GM12878 (cell line): ENCODE data around the gene LPCAT4. TPM values are rescaled to one million over a fixed set of nuclear protein-coding genes. Genes with fewer than 3 reads are reported as not detected.
A peak's percentile ranks its signal among the peaks of the same experiment; 100 is the strongest.

Experiments
- ATF2 ChIP-seq: IDR thresholded peaks from 2 replicates; pipeline ENCODE4 v1.6.1; 2012; ENCODE audit warnings: low read length, inconsistent platforms
- BHLHE40 ChIP-seq, 2 experiments: fragments of 450-650 bp in 1 of 2; IDR thresholded peaks; 2 replicates each; pipeline ENCODE4 v1.6.1; 2011 to 2017; ENCODE audit warnings: low read depth in 2 of 2, borderline replicate concordance in 1 of 2, improper control_type of control experiment in 1 of 2, low read length in 1 of 2, mild to moderate bottlenecking in 1 of 2
- CBX5 ChIP-seq: sonication (generic); IDR thresholded peaks from 2 replicates; pipeline ENCODE4 v1.6.1; 2016; ENCODE audit warnings: low read depth, moderate library complexity, mild to moderate bottlenecking, inconsistent platforms
- CEBPB ChIP-seq, 2 experiments: fragments of 150-350 bp in 1 of 2; IDR thresholded peaks; 2 replicates each; pipeline ENCODE4 v1.6.1; 2012 to 2014; ENCODE audit warnings: low read depth in 2 of 2, low read length in 2 of 2, borderline replicate concordance in 1 of 2, inconsistent platforms in 1 of 2
- CREB1 ChIP-seq: IDR thresholded peaks from 2 replicates; pipeline ENCODE4 v1.6.1; 2012; ENCODE audit warnings: low read depth, mild to moderate bottlenecking, inconsistent platforms
- CREM ChIP-seq: IDR thresholded peaks from 2 replicates; pipeline ENCODE4 v1.6.1; 2014; ENCODE audit warnings: antibody characterized with exemption, low read depth
- EED ChIP-seq: sonication (generic); IDR thresholded peaks from 2 replicates; pipeline ENCODE4 v1.6.1; 2016; ENCODE audit warnings: antibody characterized with exemption, low read depth
- EGR1 ChIP-seq, 2 experiments: IDR thresholded peaks; 1 replicate in 1 of 2; 2 replicates in 1 of 2; pipeline ENCODE4 v1.6.1; 2011 to 2012; ENCODE audit warnings: low read depth in 2 of 2, low read length in 2 of 2, borderline replicate concordance in 1 of 2, mild to moderate bottlenecking in 1 of 2, moderate library complexity in 1 of 2
- ESRRA ChIP-seq: IDR thresholded peaks from 2 replicates; pipeline ENCODE4 v1.6.1; 2012; ENCODE audit warnings: mild to moderate bottlenecking, low read length, improper control_type of control experiment
- ETV6 ChIP-seq, 2 experiments: fragments of 450-650 bp in 1 of 2; IDR thresholded peaks in 1 of 2; conservative IDR thresholded peaks in 1 of 2; 2 replicates each; pipeline ENCODE4 v1.6.1; 2014; ENCODE audit warnings: antibody characterized with exemption in 1 of 2, borderline replicate concordance in 1 of 2, low read depth in 1 of 2, mild to moderate bottlenecking in 1 of 2, moderate library complexity in 1 of 2
- FOXM1 ChIP-seq: IDR thresholded peaks from 2 replicates; pipeline ENCODE4 v1.6.1; 2012; ENCODE audit warnings: low read depth, mild to moderate bottlenecking, inconsistent platforms, low read length, moderate library complexity
- GABPA ChIP-seq: IDR thresholded peaks from 2 replicates; pipeline ENCODE4 v1.6.1; 2014; ENCODE audit warnings: antibody characterized with exemption, low read depth, mild to moderate bottlenecking, inconsistent platforms
- IKZF1 ChIP-seq: fragments of 450-650 bp; conservative IDR thresholded peaks from 2 replicates; pipeline ENCODE4 v1.6.1; 2017; ENCODE audit warnings: antibody characterized with exemption, mild to moderate bottlenecking
- IKZF2 ChIP-seq, 2 experiments: fragments of 450-650 bp; IDR thresholded peaks; 2 replicates each; pipeline ENCODE4 v1.6.1; 2017; ENCODE audit warnings: mild to moderate bottlenecking in 2 of 2, moderate library complexity in 2 of 2
- JUNB ChIP-seq: IDR thresholded peaks from 2 replicates; pipeline ENCODE4 v1.6.1; 2016; ENCODE audit warnings: antibody characterized with exemption, mild to moderate bottlenecking
- JUND ChIP-seq: IDR thresholded peaks from 2 replicates; pipeline ENCODE4 v1.6.1; 2012; ENCODE audit warnings: low read depth, mild to moderate bottlenecking, low read length, improper control_type of control experiment, moderate library complexity
- MEF2A ChIP-seq: IDR thresholded peaks from 2 replicates; pipeline ENCODE4 v1.6.1; 2011; ENCODE audit warnings: low read depth, mild to moderate bottlenecking, low read length, moderate library complexity; ENCODE audit not compliant: insufficient read depth
- MTA2 ChIP-seq: fragments of 450-650 bp; IDR thresholded peaks from 2 replicates; pipeline ENCODE4 v1.6.1; 2016; ENCODE audit warnings: low read depth, mild to moderate bottlenecking, moderate library complexity
- MTA3 ChIP-seq: IDR thresholded peaks from 2 replicates; pipeline ENCODE4 v1.6.1; 2012; ENCODE audit warnings: low read length, inconsistent platforms, borderline replicate concordance
- NFIC ChIP-seq: IDR thresholded peaks from 2 replicates; pipeline ENCODE4 v1.6.1; 2012; ENCODE audit warnings: low read depth, mild to moderate bottlenecking, inconsistent platforms, low read length, moderate library complexity
- NR2C2 ChIP-seq: IDR thresholded peaks from 2 replicates; pipeline ENCODE4 v1.6.1; 2011; ENCODE audit warnings: borderline replicate concordance, low read depth; ENCODE audit not compliant: control insufficient read depth, insufficient read length
- RUNX3 ChIP-seq: IDR thresholded peaks from 2 replicates; pipeline ENCODE4 v1.6.1; 2012; ENCODE audit warnings: low read length, inconsistent platforms
- SKIL ChIP-seq: fragments of 450-650 bp; IDR thresholded peaks from 2 replicates; pipeline ENCODE4 v1.6.1; 2017; ENCODE audit warnings: mild to moderate bottlenecking, low read depth, inconsistent platforms; ENCODE audit not compliant: poor library complexity, severe bottlenecking
- TARDBP ChIP-seq: IDR thresholded peaks from 2 replicates; pipeline ENCODE4 v1.6.1; 2016; ENCODE audit warnings: borderline replicate concordance
- TCF12 ChIP-seq: IDR thresholded peaks from 2 replicates; pipeline ENCODE4 v1.6.1; 2011; ENCODE audit warnings: low read depth, mild to moderate bottlenecking, low read length
- TCF7 ChIP-seq: IDR thresholded peaks from 2 replicates; pipeline ENCODE4 v1.6.1; 2014; ENCODE audit warnings: antibody characterized with exemption, borderline replicate concordance
- YBX1 ChIP-seq: fragments of 450-650 bp; IDR thresholded peaks from 2 replicates; pipeline ENCODE4 v1.6.1; 2016; ENCODE audit warnings: antibody characterized with exemption
- ZBED1 ChIP-seq: IDR thresholded peaks from 2 replicates; pipeline ENCODE4 v1.6.1; 2016; ENCODE audit warnings: borderline replicate concordance
- polyA plus RNA-seq, 11 experiments: library from polyadenylated mRNA; depleted of rRNA in 4 of 11; unstranded in 6 of 11; stranded (reverse) in 5 of 11; fragments of >200 nt; fragmentation: Nextera tagmentation in 4 of 11; fragmentation: Illumina TruSeq in 1 of 11; extraction: Ambion mirVana in 4 of 11; extraction: Trizol in 1 of 11; gene quantifications; 1 replicate in 1 of 11; 2 replicates in 10 of 11; pipeline versions ENCODE4 v1.2.1 to v1.2.3, GENCODE V29; 2011 to 2016; ENCODE audit warnings: inconsistent platforms in 2 of 11, missing spikeins in 2 of 11, low read depth in 1 of 11
- total RNA-seq, 4 experiments: library from RNA; depleted of rRNA in 3 of 4; stranded (reverse); fragments of >200 nt in 3 of 4; fragmentation: Illumina TruSeq in 1 of 4; extraction: Trizol in 1 of 4; gene quantifications; 2 replicates each; pipeline versions ENCODE4 v1.2.1 to v1.2.3, GENCODE V29; 2013 to 2021

The LPCAT4 gene
- total and polyA plus RNA-seq, 10 of the 15 experiments (the other 5 are each of a cell fraction or from before 2014, with no cell fraction given): 14.4 to 57.2 (median 33.0) TPM

- TF ChIP-seq FOXM1 (peak; percentile 75; the same call in 1 of the 2 replicates), CREM (0 out of 2 replicates have a peak, but pooled peaks have one; percentile 22), MTA2 (peak; percentile 31), RUNX3 (peak; percentile 89), MTA3 (peak; percentile 66), ATF2 (peak; percentile 74), JUND (no peak), CREB1 (0 out of 2 replicates have a peak, but pooled peaks have one; percentile 21), TCF7 (peak; percentile 64; the same call in 1 of the 2 replicates), TCF12 (no peak), NFIC (peak; percentile 91), JUNB (peak; percentile 59), ETV6 (conservative IDR thresholded peaks at IDR 0.05 in 1 of 2, IDR thresholded peaks at IDR 0.05 in 1 of 2; ENCODE audit: borderline replicate concordance in 1 of 2, low read depth in 1 of 2) (peak in 1 of 2 experiments; percentile 85; a peak in 2 of 4 replicates), MEF2A (0 out of 2 replicates have a peak, but pooled peaks have one; percentile 29), NR2C2 (no peak), EED (0 out of 2 replicates have a peak, but pooled peaks have one; percentile 43), EGR1 (IDR thresholded peaks at IDR 0.05; ENCODE audit: borderline replicate concordance in 1 of 2, low read depth in 2 of 2, low read length in 2 of 2) (no peak), CEBPB (IDR thresholded peaks at IDR 0.05; ENCODE audit: borderline replicate concordance in 1 of 2, low read depth in 2 of 2, low read length in 2 of 2) (peak in 1 of 2 experiments; percentile 71; a peak in 1 of 4 replicates), YBX1 (no peak), GABPA (0 out of 2 replicates have a peak, but pooled peaks have one; percentile 22), CBX5 (no peak), SKIL (peak; percentile 22), BHLHE40 (IDR thresholded peaks at IDR 0.05; ENCODE audit: borderline replicate concordance in 1 of 2, low read depth in 2 of 2, low read length in 1 of 2) (no peak), IKZF2 (IDR thresholded peaks at IDR 0.05) (peak; percentile 66 to 81), TARDBP (no peak), ESRRA (no peak), IKZF1 (peak; percentile 69), ZBED1 (no peak)
Measured at GRCh38 chr15:34335176-34336032, 31.6 kb downstream of the LPCAT4 start (continued).
